KMS-11 (cell line): ENCODE data around the gene LZTS3.
"Not testable (repeated sequence)": the region's sequence is repeated elsewhere in the genome, so short reads cannot be mapped to it uniquely, and the experiment has no call there.

ENCODE experiments used
- H2AFZ ChIP-seq: fragments of 200-600 bp; sonication (generic); 2 replicates; pipeline ENCODE4 v1.6.1; 2016; ENCODE audit warnings: antibody characterized with exemption, mixed run types, low read depth
- H3K27ac ChIP-seq: fragments of 200-600 bp; sonication (generic); 2 replicates; pipeline ENCODE4 v1.6.1; 2016; ENCODE audit warnings: mild to moderate bottlenecking, mixed run types
- H3K27me3 ChIP-seq: fragments of 200-600 bp; sonication (generic); 2 replicates; pipeline ENCODE4 v1.6.1; 2017; ENCODE audit warnings: mild to moderate bottlenecking, low read depth, mixed run types, moderate library complexity; ENCODE audit not compliant: insufficient read depth
- H3K36me3 ChIP-seq: fragments of 200-600 bp; sonication (generic); 2 replicates; pipeline ENCODE4 v1.6.1; 2017; ENCODE audit warnings: mild to moderate bottlenecking, mixed run types; ENCODE audit not compliant: insufficient read depth
- H3K4me1 ChIP-seq: fragments of 200-600 bp; sonication (generic); 2 replicates; pipeline ENCODE4 v1.6.1; 2016; ENCODE audit warnings: mild to moderate bottlenecking, low read depth, mixed run types; ENCODE audit not compliant: poor library complexity, severe bottlenecking
- H3K4me2 ChIP-seq: fragments of 200-600 bp; sonication (generic); 2 replicates; pipeline ENCODE4 v1.7.0; 2016; ENCODE audit warnings: mild to moderate bottlenecking, mixed run types
- H3K4me3 ChIP-seq: fragments of 200-600 bp; sonication (generic); IDR thresholded peaks from 2 replicates; pipeline ENCODE4 v1.6.1; 2017; ENCODE audit warnings: low read depth, low read length, mixed read lengths; ENCODE audit not compliant: insufficient read depth
- H3K79me2 ChIP-seq: fragments of 200-600 bp; sonication (generic); 2 replicates; pipeline ENCODE4 v1.6.1; 2016; ENCODE audit warnings: low read depth, mixed run types; ENCODE audit not compliant: insufficient read depth
- H3K9ac ChIP-seq: fragments of 200-600 bp; sonication (generic); 2 replicates; pipeline ENCODE4 v1.6.1; 2016; ENCODE audit warnings: mild to moderate bottlenecking, mixed run types
- H4K20me1 ChIP-seq: fragments of 200-600 bp; sonication (generic); 2 replicates; pipeline ENCODE4 v1.6.1; 2016; ENCODE audit warnings: mild to moderate bottlenecking, mixed run types; ENCODE audit not compliant: insufficient read depth
- CTCF ChIP-seq: fragments of 200-600 bp; sonication (generic); conservative IDR thresholded peaks from 2 replicates; pipeline ENCODE4 v1.6.1; 2017; ENCODE audit warnings: low read depth, mild to moderate bottlenecking, antibody characterized with exemption, low read length, moderate library complexity, mixed read lengths

LZTS3 gene

GRCh38 chr20:3172933-3173609 is at the start of gene LZTS3:
LZTS3 (minus strand) TSS chr20:3173549; CDS start chr20:3167163, 6,386 bp downstream.
- Histone ChIP-seq H3K4me1 (no peaks in the 10 kb centered on the region), H3K27me3 (no peaks in the 10 kb centered on the region), H3K36me3 (no peaks in the 10 kb centered on the region), H4K20me1 (no peaks in the 10 kb centered on the region), H3K79me2 (no peaks in the 10 kb centered on the region), H3K9ac (peak within 1 kb of the TSS; percentile 56; the same call in 1 of the 2 replicates), H3K4me3 (no peak within 1 kb of the TSS), H2AFZ (peak within 1 kb of the TSS; percentile 87), H3K4me2 (peak within 1 kb of the TSS; percentile 51; the same call in 1 of the 2 replicates), H3K27ac (no peak within 1 kb of the TSS)
- no peak for TF ChIP-seq CTCF

- no peak overlapping the region for H3K4me2 ChIP-seq
Observed at GRCh38 chr20:3221398-3222226, 48.3 kb upstream of the LZTS3 start.

GRCh38 chr20:3218307-3218988 is 45.1 kb upstream of the LZTS3 start:
- no peak overlapping the region for H2AFZ ChIP-seq
- H3K79me2 ChIP-seq = no peaks in the 10 kb centered on the region
- no peaks in the 10 kb centered on the region for H3K36me3 ChIP-seq
- H3K27me3 ChIP-seq = no peaks in the 10 kb centered on the region
- no peak overlapping the region for H3K4me3 ChIP-seq
- no peaks in the 10 kb centered on the region for H4K20me1 ChIP-seq
- H3K4me2 ChIP-seq = no peak overlapping the region
- no peak overlapping the region for H3K27ac ChIP-seq
- TF ChIP-seq CTCF = no peak
- H3K9ac ChIP-seq = no peak overlapping the region
- H3K4me1 ChIP-seq = no peaks in the 10 kb centered on the region

More at GRCh38 chr20:3221398-3222226, 48.3 kb upstream of the LZTS3 start:
- H2AFZ ChIP-seq = no peak overlapping the region
- H4K20me1 ChIP-seq = no peaks in the 10 kb centered on the region
- TF ChIP-seq CTCF = no peak
- no peaks in the 10 kb centered on the region for H3K79me2 ChIP-seq
- H3K27ac ChIP-seq = no peak overlapping the region
- no peak overlapping the region for H3K4me3 ChIP-seq
- H3K36me3 ChIP-seq = no peaks in the 10 kb centered on the region
- no peak overlapping the region for H3K9ac ChIP-seq
- H3K27me3 ChIP-seq = no peaks in the 10 kb centered on the region
- no peaks in the 10 kb centered on the region for H3K4me1 ChIP-seq

- H3K4me2 ChIP-seq, H3K4me3 ChIP-seq, H3K27me3 ChIP-seq, H2AFZ ChIP-seq, H4K20me1 ChIP-seq, H3K79me2 ChIP-seq, H3K4me1 ChIP-seq, H3K36me3 ChIP-seq, H3K27ac ChIP-seq, H3K9ac ChIP-seq: not testable (repeated sequence)
Observed at GRCh38 chr20:3215359-3215917, 42.1 kb upstream of the LZTS3 start.
